Measurements from ENCODE around the gene HID1.

Gene HID1

DNA sequence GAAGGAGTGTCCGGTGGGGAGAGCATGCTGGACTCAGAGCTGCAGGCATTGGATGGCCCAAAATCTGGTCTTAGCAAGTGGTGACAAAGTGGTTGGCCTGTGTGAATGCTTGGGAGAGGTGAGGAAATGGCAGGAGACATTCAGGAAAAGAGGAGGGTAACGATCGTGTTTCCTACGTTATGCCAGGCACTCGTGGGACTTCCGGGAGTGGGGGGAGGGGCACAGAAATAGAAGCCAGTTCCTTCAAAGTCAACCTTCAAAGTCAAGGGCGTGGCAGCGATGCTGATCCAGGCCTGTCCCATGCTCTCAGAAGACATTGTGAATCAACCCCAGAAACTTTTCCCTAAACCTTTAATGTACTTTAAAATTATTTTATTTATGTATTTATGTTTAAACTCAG lies 33.0 kb downstream of the HID1 start:
- TF ChIP-seq, protein P1, sequence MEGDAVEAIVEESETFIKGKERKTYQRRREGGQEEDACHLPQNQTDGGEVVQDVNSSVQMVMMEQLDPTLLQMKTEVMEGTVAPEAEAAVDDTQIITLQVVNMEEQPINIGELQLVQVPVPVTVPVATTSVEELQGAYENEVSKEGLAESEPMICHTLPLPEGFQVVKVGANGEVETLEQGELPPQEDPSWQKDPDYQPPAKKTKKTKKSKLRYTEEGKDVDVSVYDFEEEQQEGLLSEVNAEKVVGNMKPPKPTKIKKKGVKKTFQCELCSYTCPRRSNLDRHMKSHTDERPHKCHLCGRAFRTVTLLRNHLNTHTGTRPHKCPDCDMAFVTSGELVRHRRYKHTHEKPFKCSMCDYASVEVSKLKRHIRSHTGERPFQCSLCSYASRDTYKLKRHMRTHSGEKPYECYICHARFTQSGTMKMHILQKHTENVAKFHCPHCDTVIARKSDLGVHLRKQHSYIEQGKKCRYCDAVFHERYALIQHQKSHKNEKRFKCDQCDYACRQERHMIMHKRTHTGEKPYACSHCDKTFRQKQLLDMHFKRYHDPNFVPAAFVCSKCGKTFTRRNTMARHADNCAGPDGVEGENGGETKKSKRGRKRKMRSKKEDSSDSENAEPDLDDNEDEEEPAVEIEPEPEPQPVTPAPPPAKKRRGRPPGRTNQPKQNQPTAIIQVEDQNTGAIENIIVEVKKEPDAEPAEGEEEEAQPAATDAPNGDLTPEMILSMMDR (IDR thresholded peaks at IDR 0.05; ENCODE audit: low read length, missing control alignments) = no peak
- DNase-seq (ENCODE audit: low read depth) = no peak
- no peak overlapping the region for H3K4me3 ChIP-seq (replicated peaks; ENCODE audit: low read depth, low read length)

DNA sequence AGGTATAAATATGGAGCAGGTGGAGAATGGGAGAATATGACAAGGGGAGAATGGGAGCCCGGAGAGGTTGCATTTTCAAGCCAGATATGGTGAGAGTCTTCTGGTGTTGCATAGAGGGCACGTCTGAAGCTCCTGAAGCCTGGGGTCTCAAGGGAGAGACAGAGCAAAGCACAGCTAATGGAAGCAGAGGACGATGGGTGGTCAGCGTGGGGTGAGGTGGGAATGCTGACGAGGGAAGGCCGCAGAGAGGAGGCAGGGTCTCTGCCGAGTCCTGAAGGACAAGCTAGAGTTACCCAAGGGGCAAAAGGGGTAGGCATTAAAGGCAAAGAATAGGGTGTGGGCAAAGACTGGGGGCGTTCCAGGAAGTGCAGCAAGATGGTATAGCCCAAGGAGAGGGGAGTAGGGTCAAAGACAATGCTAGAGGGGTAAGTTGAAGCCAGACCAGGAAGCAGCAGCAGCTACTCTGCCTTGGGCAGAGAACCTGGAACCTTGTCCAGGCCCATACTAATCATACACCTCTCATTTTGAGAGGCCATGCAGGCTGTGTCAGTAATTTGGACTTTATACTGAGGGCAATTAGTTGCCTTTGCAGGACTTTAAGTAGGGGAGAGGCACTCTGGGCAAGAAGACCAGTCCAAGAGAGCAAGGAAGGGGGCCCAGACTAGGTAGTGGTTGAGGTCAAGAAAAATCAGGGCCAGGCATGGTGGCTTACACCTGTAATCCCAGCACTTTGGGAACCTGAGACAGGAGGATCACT lies 34.2 kb downstream of the HID1 start:
- H3K4me3 ChIP-seq (replicated peaks; ENCODE audit: low read depth, low read length) = no peak overlapping the region
- TF ChIP-seq, protein P1 (IDR thresholded peaks at IDR 0.05; ENCODE audit: low read length, missing control alignments) = no peak
- DNase-seq (ENCODE audit: low read depth) = no peak

DNA sequence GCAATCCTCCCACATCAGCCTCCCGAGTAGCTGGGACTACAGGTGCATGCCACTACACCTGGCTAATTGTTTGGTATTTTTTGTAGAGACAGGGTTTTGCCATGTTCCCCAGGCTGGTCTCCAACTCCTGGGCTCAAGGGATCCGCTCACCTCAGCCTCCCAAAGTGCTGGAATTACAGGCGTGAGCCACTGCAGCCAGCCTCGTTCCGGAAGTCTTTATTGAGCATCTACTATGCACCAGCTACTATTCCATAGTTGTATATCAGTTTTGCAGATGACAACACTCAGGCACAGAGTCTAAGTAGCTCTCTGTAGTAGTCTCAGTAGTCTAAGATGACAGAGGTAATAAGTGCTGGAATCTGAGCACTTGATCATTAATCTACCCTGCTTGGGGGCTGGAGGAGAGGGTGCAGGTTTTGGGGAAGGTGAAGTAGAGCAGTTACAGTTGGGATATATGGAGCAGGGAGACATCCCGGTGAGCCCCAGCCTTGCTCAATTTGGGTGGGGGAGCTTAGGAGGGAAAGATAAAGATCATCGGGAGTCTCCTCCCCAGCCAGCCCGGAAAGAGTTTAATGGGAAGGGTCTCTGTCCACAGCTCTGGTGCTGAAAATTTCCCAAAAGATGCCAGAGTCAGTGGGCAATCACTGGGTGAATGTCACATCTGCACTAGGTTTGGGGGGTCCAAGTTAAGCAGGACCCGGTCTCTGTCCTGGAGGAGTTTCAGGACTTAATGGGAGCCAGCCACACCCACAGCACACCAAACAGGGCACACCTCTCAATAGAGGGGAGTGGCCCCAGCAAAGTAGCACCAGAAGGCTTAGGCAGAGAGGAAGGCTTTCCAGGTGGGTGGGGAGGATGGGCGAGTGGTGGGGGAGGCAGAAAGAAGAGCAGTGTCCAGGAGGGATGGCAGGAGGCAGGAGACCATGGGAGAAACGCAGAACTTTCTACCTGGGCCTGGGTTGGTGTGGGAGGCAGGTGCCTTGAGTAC lies 35.2 kb downstream of the HID1 start:
- TF ChIP-seq, protein P1 (IDR thresholded peaks at IDR 0.05; ENCODE audit: low read length, missing control alignments) = no peak
- no peak overlapping the region for H3K4me3 ChIP-seq (replicated peaks; ENCODE audit: low read depth, low read length)
- DNase-seq (ENCODE audit: low read depth) = no peak

DNA sequence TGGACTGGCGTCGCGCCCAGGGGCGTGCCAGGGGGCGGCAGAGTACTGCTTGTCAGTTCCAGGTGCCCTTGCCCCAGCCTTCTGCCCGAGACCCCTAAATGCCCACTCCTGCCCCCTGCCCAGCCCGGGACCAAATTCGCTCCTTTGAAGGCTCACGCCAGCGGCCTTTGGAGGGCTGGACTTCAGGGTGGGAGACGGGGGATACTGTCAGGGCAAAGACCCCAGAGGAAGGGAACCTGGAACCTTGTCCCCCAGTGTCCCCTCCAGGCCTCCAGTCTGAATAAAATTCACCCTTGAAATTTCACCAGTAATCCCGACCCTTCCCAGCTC lies 36.1 kb downstream of the HID1 start:
- TF ChIP-seq, protein P1 (IDR thresholded peaks at IDR 0.05; ENCODE audit: low read length, missing control alignments) = no peak
- H3K4me3 ChIP-seq (replicated peaks; ENCODE audit: low read depth, low read length) = no peak overlapping the region
- no peak for DNase-seq (ENCODE audit: low read depth)

- TF ChIP-seq, protein P1 (IDR thresholded peaks at IDR 0.05; ENCODE audit: low read length, missing control alignments) = no peak
- no peak for DNase-seq (ENCODE audit: low read depth)
- H3K4me3 ChIP-seq (replicated peaks; ENCODE audit: low read depth, low read length) = no peak within 1 kb of the TSS
These were observed 36.7 kb downstream of the HID1 start, which contains the start of gene OTOP3 for GRCh38 chr17:74935585-74936469. OTOP3 (plus strand) TSS chr17:74935898; CDS start chr17:74935922, 24 bp downstream.

DNA sequence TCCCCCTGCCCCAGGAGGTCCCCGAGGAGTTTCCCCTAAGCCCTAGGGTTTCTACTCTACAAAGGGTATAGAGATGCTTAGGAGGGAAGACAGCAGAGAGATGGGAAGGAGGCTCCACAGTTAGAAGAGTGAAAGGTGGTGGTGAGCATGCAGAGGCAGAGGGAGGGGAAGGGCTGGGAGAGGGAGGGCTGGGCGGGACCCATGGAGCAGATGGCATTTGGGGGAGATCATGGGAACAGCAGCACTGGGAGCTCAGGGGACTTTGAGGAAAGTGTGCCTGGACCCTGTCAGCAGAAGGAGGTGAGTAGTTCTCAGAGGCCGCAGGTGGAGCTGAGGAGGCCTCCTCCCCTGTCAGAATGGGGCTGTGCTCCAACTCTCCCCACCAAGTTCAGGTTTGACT lies 37.5 kb downstream of the HID1 start:
- no peak for DNase-seq (ENCODE audit: low read depth)

More for the DNA sequence above, 37.5 kb downstream of the HID1 start:
- TF ChIP-seq, protein P1 (IDR thresholded peaks at IDR 0.05; ENCODE audit: low read length, missing control alignments) = no peak
- H3K4me3 ChIP-seq (replicated peaks; ENCODE audit: low read depth, low read length) = no peak overlapping the region
